Spleen (tissue), 7 donors: Measurements from ENCODE around the gene DNTT.

ENCODE experiments used
- CTCF ChIP-seq, 11 experiments: fragments of 200-600 bp in 7 of 11; fragments of 450-650 bp in 4 of 11; sonication (generic) in 4 of 11; IDR thresholded peaks in 8 of 11; conservative IDR thresholded peaks in 3 of 11; 1 replicate in 7 of 11; 2 replicates in 4 of 11; pipeline versions ENCODE4 v1.4.0 to v1.8.0; 2016 to 2021; ENCODE audit warnings: antibody characterized with exemption in 11 of 11, inconsistent platforms in 4 of 11, mild to moderate bottlenecking in 1 of 11
- POLR2A ChIP-seq, 3 donors: fragments of 450-650 bp; IDR thresholded peaks; one replicate each; pipeline ENCODE4 v1.5.1; 2017; ENCODE audit warnings: antibody characterized with exemption in 3 of 3, mild to moderate bottlenecking in 1 of 3
- donor health status: DM: no; HTN: no; CAD: no; lungs with moderate emphysema.
- donor health status: DM: no; HTN: no; CAD: no.
- donor health status: DM: no; HTN: no; CAD: no.

DNA sequence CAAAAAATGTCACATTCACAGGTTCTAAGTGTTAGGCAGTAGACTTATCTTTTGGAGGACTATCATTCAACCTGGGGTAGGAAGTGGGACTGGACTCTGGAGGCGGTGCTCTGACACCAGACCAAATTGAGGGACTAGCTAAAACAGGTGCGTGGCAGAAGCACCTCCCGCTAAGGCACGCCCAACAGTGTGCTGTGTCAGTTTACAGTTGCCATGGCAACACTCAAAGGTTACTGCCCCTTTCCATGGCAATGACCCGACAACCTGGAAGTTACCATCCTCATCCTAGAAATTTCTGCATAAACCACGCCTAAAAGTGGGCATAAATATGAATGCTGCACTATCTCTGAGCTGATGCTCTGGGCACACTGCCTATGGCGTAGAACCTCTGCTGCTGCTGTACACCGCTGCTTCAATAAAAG lies 18.9 kb upstream of the DNTT start:
- TF ChIP-seq CTCF (IDR thresholded peaks at IDR 0.05 in 8 of 11, conservative IDR thresholded peaks at IDR 0.05 in 3 of 11), result no peak
- TF ChIP-seq POLR2A (IDR thresholded peaks at IDR 0.05), result no peak
